Measurements from ENCODE around the gene POU3F3.

- TF ChIP-seq CTCF (conservative IDR thresholded peaks at IDR 0.05 in 1 of 2, IDR thresholded peaks at IDR 0.05 in 1 of 2; ENCODE audit: extremely low read depth in 1 of 2, insufficient read depth in 1 of 2, low read depth in 1 of 2, low read length in 2 of 2) (no peak), EZH2 (IDR thresholded peaks at IDR 0.05; ENCODE audit: borderline replicate concordance, low read length) (no peak)
Observed at GRCh38 chr2:104851291-104852089, 2.4 kb upstream of the POU3F3 start.

All from mammary epithelial cell (primary cell).